Measurements from ENCODE around the gene KCTD5. TPM values are rescaled to one million over a fixed set of nuclear protein-coding genes. Genes with fewer than 3 reads are reported as not detected.

The KCTD5 gene
- total RNA-seq, 1 donor, result 16.4 TPM

- TF ChIP-seq CTCF (IDR thresholded peaks at IDR 0.05; ENCODE audit: insufficient read depth, low read length), result no peak
- DNase-seq (ENCODE audit: low read depth), result no peak
- no peak overlapping the region for H3K4me3 ChIP-seq (ENCODE audit: low read depth, low read length)
Observed at GRCh38 chr16:2699791-2700600, 17.7 kb downstream of the KCTD5 start.

- no peak for DNase-seq (ENCODE audit: low read depth)
- no peak overlapping the region for H3K4me3 ChIP-seq (ENCODE audit: low read depth, low read length)
- no peak for TF ChIP-seq CTCF (IDR thresholded peaks at IDR 0.05; ENCODE audit: insufficient read depth, low read length)
Observed at GRCh38 chr16:2700786-2701185, 18.5 kb downstream of the KCTD5 start.

DNA sequence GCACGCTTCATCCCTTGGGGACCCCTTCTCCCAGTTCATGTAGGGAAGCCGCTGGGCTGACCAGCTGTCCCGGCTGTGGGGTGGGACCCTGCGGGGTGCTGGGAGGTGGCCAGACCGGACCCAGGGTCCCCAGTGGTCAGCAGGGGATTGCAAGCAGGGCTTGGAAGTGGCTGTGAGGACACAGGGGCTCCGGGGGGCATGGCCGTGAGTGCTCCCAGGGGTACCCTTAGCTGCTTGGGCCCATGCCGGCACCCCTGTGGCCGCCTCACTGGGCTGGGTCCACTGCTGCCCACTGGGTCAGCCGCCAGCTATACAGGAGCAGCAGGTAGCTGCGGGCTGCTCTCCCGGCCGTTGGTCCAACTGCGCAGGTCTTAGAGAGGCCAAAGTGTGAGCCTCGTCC, 18.9 kb downstream of the KCTD5 start:
- no peak for TF ChIP-seq CTCF (IDR thresholded peaks at IDR 0.05; ENCODE audit: insufficient read depth, low read length)
- no peak overlapping the region for H3K4me3 ChIP-seq (ENCODE audit: low read depth, low read length)
- no peak for DNase-seq (ENCODE audit: low read depth)

DNA sequence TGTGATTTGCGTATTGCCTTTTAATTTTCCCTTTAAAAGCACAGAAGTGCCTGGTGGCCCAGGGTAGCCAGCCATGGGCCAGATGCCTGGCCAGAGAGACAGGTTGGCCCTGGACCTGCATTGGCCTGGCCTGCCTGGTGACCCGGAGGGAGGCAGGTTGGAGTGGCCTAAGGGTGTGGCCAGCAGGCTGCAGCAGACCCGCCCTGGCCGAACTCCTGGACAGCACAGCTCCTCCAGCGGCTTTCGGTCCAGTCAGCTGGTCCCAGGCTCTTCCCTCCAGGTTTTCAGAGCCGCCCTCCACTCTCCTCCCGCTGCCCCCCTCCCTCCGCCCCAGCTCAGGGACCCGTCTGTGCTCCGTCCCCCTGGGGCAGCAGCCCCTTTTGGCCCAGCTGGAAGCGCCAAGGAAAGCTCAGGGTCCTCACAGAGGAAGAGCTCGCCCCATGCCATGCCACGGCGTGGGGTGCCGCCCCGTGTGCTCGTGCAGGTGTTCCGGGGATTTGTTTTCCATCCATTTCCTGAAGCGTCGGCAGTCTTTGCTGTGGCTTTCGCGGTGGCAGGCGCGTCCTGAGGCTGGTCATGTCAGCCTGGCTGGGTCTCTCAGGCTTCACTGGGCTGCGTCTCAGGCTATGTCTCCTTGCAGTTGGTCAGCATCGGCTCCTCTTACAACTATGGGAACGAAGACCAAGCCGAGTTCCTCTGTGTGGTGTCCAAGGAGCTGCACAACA, 19.6 kb downstream of the KCTD5 start:
- TF ChIP-seq CTCF (IDR thresholded peaks at IDR 0.05; ENCODE audit: insufficient read depth, low read length), result no peak
- DNase-seq (ENCODE audit: low read depth), result no peak
- no peak overlapping the region for H3K4me3 ChIP-seq (ENCODE audit: low read depth, low read length)

GRCh38 chr16:2702438-2702825, 20.1 kb downstream of the KCTD5 start:
- no peak for TF ChIP-seq CTCF (IDR thresholded peaks at IDR 0.05; ENCODE audit: insufficient read depth, low read length)
- no peak for DNase-seq (ENCODE audit: low read depth)
- H3K4me3 ChIP-seq (ENCODE audit: low read depth, low read length), result no peak overlapping the region

GRCh38 chr16:2702871-2703745, 20.8 kb downstream of the KCTD5 start:
- no peak for DNase-seq (ENCODE audit: low read depth)
- no peak overlapping the region for H3K4me3 ChIP-seq (ENCODE audit: low read depth, low read length)
- no peak for TF ChIP-seq CTCF (IDR thresholded peaks at IDR 0.05; ENCODE audit: insufficient read depth, low read length)

All from fibroblast of the aortic adventitia (primary cell).